ENCODE measurements around the gene SNRPD2. TPM values are rescaled to one million over a fixed set of nuclear protein-coding genes. Genes with fewer than 3 reads are reported as not detected.

SNRPD2 gene
- total RNA-seq, 1 donor from 2014 or later = 849 TPM

- DNase-seq = no peak
- no peak overlapping the region for H3K27ac Mint-ChIP-seq
- no peak overlapping the region for H3K4me3 Mint-ChIP-seq
- peaks cover 2% of the 10 kb centered on the region for H3K4me1 Mint-ChIP-seq
- H3K27me3 Mint-ChIP-seq = peaks cover 15% of the 10 kb centered on the region
- intact Hi-C loops (cut with micrococcal nuclease) = no loop called here
- H3K36me3 Mint-ChIP-seq (ENCODE audit: low read depth) = no peaks in the 10 kb centered on the region
- no peaks in the 10 kb centered on the region for H3K9me3 Mint-ChIP-seq
Observed at GRCh38 chr19:45659096-45659729, 32.5 kb downstream of the SNRPD2 start.

GRCh38 chr19:45657520-45658167, 34.1 kb downstream of the SNRPD2 start:
- H3K36me3 Mint-ChIP-seq (ENCODE audit: low read depth) = no peaks in the 10 kb centered on the region
- H3K27me3 Mint-ChIP-seq = peaks cover 15% of the 10 kb centered on the region

DNA sequence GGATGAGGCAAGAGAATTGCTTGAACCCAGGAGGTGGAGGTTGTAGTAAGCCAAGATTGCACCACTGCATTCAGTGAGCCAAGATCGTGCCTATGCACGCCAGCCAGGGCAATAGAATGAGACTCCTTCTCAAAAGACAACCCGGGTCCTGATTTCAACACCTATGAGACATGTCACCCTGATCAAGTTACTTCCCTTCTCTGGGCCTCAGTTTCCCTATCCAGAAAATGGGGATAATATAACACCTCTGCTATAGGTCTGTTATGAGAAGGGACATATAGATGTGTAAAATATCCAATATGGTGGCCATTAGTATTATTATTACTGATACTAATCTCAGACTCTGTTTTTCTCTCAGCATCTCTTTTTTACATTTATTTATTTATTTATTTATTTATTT, 36.7 kb downstream of the SNRPD2 start:
- Mint-ChIP-seq H3K4me3 (no peak overlapping the region), H3K27ac (no peak overlapping the region), H3K9me3 (no peaks in the 10 kb centered on the region), H3K36me3 (ENCODE audit: low read depth) (no peaks in the 10 kb centered on the region), H3K4me1 (no peaks in the 10 kb centered on the region), H3K27me3 (peaks cover 7% of the 10 kb centered on the region)
- intact Hi-C loops (cut with micrococcal nuclease) = no loop called here
- DNase-seq = no peak

More at GRCh38 chr19:45657520-45658167, 34.1 kb downstream of the SNRPD2 start:
- Mint-ChIP-seq H3K27ac (no peak overlapping the region), H3K4me1 (no peaks in the 10 kb centered on the region), H3K4me3 (no peak overlapping the region), H3K9me3 (no peaks in the 10 kb centered on the region)
- no peak for DNase-seq
- intact Hi-C loops (cut with micrococcal nuclease) = no loop called here

GRCh38 chr19:45653634-45654033, 38.1 kb downstream of the SNRPD2 start:
- no peak for DNase-seq
- Mint-ChIP-seq H3K9me3 (no peaks in the 10 kb centered on the region), H3K27me3 (peaks cover 1% of the 10 kb centered on the region), H3K4me1 (no peaks in the 10 kb centered on the region), H3K4me3 (no peak overlapping the region), H3K36me3 (ENCODE audit: low read depth) (no peaks in the 10 kb centered on the region), H3K27ac (no peak overlapping the region)
- intact Hi-C loops (cut with micrococcal nuclease) = no loop called here

DNA sequence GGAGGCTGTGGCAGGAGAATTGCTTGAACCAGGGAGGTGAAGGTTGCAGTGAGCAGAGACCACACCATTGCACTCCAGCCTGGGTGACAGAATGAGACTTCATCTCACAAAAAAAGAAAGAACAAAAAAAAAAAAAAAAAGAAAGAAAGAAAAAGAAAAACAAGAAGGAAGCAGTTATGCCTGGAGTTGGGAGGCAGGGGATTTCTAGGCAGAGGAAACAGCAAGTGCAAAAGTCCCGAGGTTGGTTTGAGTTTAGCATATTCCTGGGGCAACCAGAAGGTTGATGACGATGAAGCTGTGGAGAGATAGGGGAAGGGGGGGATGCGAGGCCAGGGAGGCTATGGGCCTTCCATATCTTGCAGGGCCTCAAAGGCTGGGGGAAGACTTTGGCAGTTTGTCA, 41.0 kb downstream of the SNRPD2 start:
- H3K4me1 Mint-ChIP-seq = peaks cover 6% of the 10 kb centered on the region
- H3K36me3 Mint-ChIP-seq (ENCODE audit: low read depth) = no peaks in the 10 kb centered on the region
- no peaks in the 10 kb centered on the region for H3K9me3 Mint-ChIP-seq

DNA sequence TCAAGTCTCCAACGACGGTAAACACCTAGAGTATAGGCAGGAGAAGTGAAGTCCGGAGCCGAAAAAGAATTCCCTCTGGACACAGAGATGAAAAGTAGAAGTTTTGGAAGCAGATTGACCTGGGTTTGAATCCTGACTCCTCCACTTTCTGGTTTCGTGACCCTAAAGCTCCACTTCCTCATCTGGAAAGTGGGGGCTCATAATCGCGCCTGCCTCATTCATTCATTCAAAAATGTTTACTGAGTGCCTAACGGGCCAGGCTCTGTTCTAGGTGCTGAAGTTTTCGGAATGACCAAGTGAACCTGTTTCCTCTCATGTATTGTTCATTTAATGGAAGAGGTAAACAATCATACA, 45.4 kb downstream of the SNRPD2 start:
- intact Hi-C loops (cut with micrococcal nuclease) = no loop called here
- H3K27ac Mint-ChIP-seq = peak overlapping the region; percentile 81

More for the DNA sequence above, 41.0 kb downstream of the SNRPD2 start:
- intact Hi-C loops (cut with micrococcal nuclease) = no loop called here
- Mint-ChIP-seq H3K4me3 (no peak overlapping the region), H3K27ac (no peak overlapping the region), H3K27me3 (no peaks in the 10 kb centered on the region)
- DNase-seq = no peak

GRCh38 chr19:45645631-45646344, 46.0 kb downstream of the SNRPD2 start:
- Mint-ChIP-seq H3K27me3 (peaks cover 6% of the 10 kb centered on the region), H3K4me3 (peak overlapping the region; percentile 89), H3K9me3 (no peaks in the 10 kb centered on the region), H3K27ac (peak overlapping the region; percentile 83), H3K36me3 (ENCODE audit: low read depth) (peaks cover 5% of the 10 kb centered on the region), H3K4me1 (peaks cover 31% of the 10 kb centered on the region)
- peak; percentile 95 for DNase-seq
- intact Hi-C loops (cut with micrococcal nuclease) = loop anchor here (1.0 kb wide), 1 partner anchor 47 kb away; the partner anchor contains the start of gene QPCTL

More for the DNA sequence above, 45.4 kb downstream of the SNRPD2 start:
- peaks cover 26% of the 10 kb centered on the region for H3K4me1 Mint-ChIP-seq
- H3K27me3 Mint-ChIP-seq = peaks cover 6% of the 10 kb centered on the region
- no peaks in the 10 kb centered on the region for H3K9me3 Mint-ChIP-seq
- peak overlapping the region; percentile 89 for H3K4me3 Mint-ChIP-seq
- DNase-seq = no peak
- no peaks in the 10 kb centered on the region for H3K36me3 Mint-ChIP-seq (ENCODE audit: low read depth)

GRCh38 chr19:45645068-45645630, 46.6 kb downstream of the SNRPD2 start:
- intact Hi-C loops (cut with micrococcal nuclease) = loop anchor here (1.0 kb wide), 1 partner anchor 47 kb away; the partner anchor contains the start of gene QPCTL
- Mint-ChIP-seq H3K4me1 (peaks cover 33% of the 10 kb centered on the region), H3K36me3 (ENCODE audit: low read depth) (peaks cover 7% of the 10 kb centered on the region), H3K4me3 (peak overlapping the region; percentile 89), H3K27me3 (peaks cover 6% of the 10 kb centered on the region), H3K9me3 (no peaks in the 10 kb centered on the region), H3K27ac (peak overlapping the region; percentile 83)
- no peak for DNase-seq

DNA sequence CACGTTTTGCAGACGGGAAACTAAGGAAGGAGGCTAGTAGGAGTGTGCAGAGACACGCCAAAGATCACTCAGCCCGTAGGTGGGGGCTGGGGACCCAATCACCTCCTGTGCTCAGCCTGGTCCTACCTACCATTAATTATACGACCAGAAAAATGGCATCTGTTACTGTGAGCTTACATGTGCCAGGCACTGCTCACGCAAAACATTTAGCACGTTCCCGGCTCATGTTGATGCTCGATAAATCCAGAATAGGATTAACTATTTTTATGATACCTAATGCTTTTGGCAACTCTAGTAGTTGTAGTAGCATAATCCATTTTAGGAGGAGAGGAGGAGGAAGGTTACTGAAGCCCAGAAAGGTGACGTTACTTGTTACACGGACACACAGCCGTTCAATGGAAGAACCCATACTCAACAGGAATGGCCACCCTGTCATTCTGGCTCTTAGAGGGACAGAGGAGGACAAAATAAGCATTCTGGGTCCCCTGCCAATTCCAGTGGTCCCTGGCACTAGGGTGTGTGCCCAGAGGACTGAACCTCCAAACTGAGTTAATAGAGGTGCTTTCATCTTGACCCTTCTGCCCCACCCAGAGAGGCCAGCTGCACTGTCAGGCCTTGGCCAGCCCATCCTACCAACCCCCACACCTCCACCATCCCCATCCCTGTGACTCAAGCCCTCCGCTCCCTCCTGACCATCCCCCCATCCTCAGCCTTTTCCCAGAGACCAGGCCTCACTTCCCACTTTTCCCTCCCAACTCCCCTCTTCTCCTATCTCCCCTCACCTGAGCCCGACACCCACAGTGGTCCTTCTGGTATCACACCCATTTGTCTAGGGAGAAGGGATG, 47.6 kb downstream of the SNRPD2 start:
- Mint-ChIP-seq H3K27ac (peak overlapping the region; percentile 98), H3K4me3 (peak overlapping the region; percentile 82), H3K27me3 (peaks cover 6% of the 10 kb centered on the region), H3K4me1 (peaks cover 36% of the 10 kb centered on the region), H3K36me3 (ENCODE audit: low read depth) (peaks cover 9% of the 10 kb centered on the region), H3K9me3 (no peaks in the 10 kb centered on the region)
- intact Hi-C loops (cut with micrococcal nuclease) = loop anchor here (1.0 to 5.0 kb wide), 6 partner anchors 25 to 222 kb away; partner anchors contain the start of genes ERCC1 and GIPR
- DNase-seq = peak; percentile 60

DNA sequence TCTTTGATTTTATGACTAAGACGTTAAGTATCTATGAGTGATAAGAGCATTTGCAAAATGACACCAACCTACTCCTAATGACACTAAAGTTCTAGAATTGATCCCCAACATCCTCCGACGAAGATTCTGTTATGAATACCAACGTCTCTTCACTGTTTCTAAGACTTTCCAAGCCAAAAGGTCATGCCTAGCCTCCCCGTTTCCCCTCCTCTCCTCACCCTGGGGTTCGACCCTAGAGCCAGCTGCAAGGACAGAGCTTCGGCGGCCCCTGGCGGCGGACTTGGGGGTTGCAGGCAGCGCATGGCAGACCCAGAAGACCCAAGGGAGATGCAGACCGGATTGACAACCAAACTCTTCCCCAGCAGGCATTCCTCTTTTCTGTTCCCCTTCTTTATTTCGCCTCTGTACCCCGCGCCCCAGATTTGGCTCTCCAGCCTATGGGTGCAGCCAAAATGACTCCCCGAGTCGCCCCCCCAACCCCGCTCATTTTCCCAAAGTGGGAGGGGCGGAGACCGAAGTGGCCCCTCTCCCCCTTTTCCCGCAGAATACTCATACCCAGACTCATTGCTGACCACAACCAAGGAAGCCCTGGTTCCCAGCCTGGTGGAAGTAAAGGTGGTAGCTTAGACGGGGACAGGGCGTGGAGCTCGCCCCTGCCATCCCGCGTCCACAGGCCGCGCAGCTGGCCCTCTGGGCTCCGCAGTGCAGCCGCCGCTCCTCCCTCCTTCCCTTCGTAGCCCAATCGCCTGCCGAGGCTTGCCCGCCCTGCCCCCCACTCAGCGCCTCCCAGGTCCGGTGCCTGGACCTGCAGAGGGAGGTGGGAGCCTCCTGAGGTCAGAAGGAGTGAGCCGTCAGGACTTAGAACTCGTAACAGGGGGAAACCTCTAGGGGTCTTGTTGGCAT, 48.5 kb downstream of the SNRPD2 start:
- H3K36me3 Mint-ChIP-seq (ENCODE audit: low read depth) = peaks cover 15% of the 10 kb centered on the region
- H3K4me1 Mint-ChIP-seq = peaks cover 42% of the 10 kb centered on the region
- peak overlapping the region; percentile 98 for H3K27ac Mint-ChIP-seq
- H3K9me3 Mint-ChIP-seq = no peaks in the 10 kb centered on the region
- H3K4me3 Mint-ChIP-seq = peak overlapping the region; percentile 82
- intact Hi-C loops (cut with micrococcal nuclease) = loop anchor here (1.0 to 5.0 kb wide), 6 partner anchors 26 to 221 kb away; partner anchors contain the start of genes ERCC1 and GIPR
- H3K27me3 Mint-ChIP-seq = peaks cover 6% of the 10 kb centered on the region
- DNase-seq = peak; percentile 97

DNA sequence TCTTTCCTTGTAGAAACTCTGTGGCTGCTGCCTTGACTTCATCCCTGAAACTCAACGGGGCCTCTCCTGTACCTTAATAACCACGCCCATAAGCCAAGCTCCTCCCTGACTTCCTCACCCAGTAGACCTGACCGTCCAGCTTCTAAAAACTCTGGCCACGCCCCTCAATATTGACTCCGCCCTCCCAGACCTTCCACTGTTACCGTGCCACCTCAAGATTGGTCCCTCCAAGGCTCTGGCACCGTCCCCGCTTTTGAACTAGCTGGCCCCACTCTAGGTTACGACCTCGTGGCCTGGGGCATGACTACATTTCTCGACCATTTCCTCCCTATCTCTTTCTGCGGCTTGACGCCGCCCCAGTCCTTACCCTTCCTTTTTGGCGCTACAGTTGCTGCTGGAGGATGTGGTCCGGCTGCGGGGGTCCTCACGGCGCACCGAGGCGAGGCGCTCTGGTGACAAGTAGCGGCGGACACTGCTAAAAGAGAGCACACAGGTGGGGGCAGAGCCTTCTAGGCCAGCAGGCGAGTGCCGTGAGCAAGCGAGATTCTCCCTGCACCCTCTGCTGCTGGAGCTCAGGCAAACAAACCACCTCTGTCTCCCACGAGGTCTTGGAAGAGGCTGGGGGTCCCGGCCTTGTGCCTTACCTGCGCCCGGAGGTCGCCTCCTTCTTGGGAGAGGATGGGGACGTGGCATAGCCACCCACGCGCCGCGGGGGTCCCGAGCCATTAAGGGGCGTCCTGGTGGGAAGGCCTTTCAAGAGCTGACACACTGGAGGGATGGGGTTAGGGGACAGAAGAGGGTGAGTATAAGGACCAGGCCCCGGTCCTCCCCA, 50.3 kb downstream of the SNRPD2 start:
- Mint-ChIP-seq H3K4me1 (peaks cover 41% of the 10 kb centered on the region), H3K27ac (peak overlapping the region; percentile 98), H3K9me3 (no peaks in the 10 kb centered on the region), H3K36me3 (ENCODE audit: low read depth) (peaks cover 16% of the 10 kb centered on the region), H3K4me3 (peak overlapping the region; percentile 82), H3K27me3 (peaks cover 6% of the 10 kb centered on the region)
- intact Hi-C loops (cut with micrococcal nuclease) = loop anchor here (1.0 to 5.0 kb wide), 6 partner anchors 27 to 245 kb away; partner anchors contain the start of genes ERCC1, GIPR, IRF2BP1 and OPA3
- peak; percentile 93 for DNase-seq

Measured in activated CD4-positive, alpha-beta T cell treated with anti-CD3 and anti-CD28 coated beads, Interleukin-2, amount 10 ng/mL, durations not matched to agents 24 days and 14 days (primary cell).